SK-N-SH (cell line): Measurements from ENCODE around the gene NUP42. TPM values are rescaled to one million over a fixed set of nuclear protein-coding genes. Genes with fewer than 3 reads are reported as not detected.

Experiments used
- CTCF ChIA-PET: fragments of 300-600, 350-600 bp; formaldehyde crosslinking; extraction: SDS; loops from one replicate; lab custom pipeline; 2021; lab: Yijun Ruan, JAX
- POLR2A ChIA-PET: fragments of 350-600 bp; sonication (Branson Sonifier 250); formaldehyde crosslinking; extraction: SDS; loops from one replicate; lab custom pipeline; 2020; ENCODE audit warnings: antibody characterized with exemption, inconsistent platforms; lab: Yijun Ruan, JAX
- DNase-seq: peaks from one replicate; pipeline ENCODE4 v3.0.0; 2012
- H2AFZ ChIP-seq: fragments of 200-600 bp; sonication (generic); 2 replicates; pipeline ENCODE4 v1.8.1; 2016; ENCODE audit warnings: antibody characterized with exemption, mild to moderate bottlenecking, low read depth
- H3F3A ChIP-seq: fragments of 200-600 bp; sonication (generic); replicated peaks from 2 replicates; pipeline ENCODE3; 2016; ENCODE audit warnings: antibody characterized with exemption, mild to moderate bottlenecking; ENCODE audit not compliant: insufficient read depth
- H3K27ac ChIP-seq, 2 experiments: fragments of 200-500 bp in 1 of 2; fragments of 200-600 bp in 1 of 2; sonication (Bioruptor generic) in 1 of 2; sonication (generic), shearing (Covaris generic) in 1 of 2; 2 replicates each; pipeline versions ENCODE4 v1.5.1 to v1.6.1; 2014 to 2016; ENCODE audit warnings: low read depth in 2 of 2, inconsistent platforms in 1 of 2, low read length in 1 of 2, mild to moderate bottlenecking in 1 of 2, mixed read lengths in 1 of 2
- H3K27me3 ChIP-seq: fragments of 200-600 bp; sonication (generic), shearing (Covaris generic); 2 replicates; pipeline ENCODE4 v1.6.1; 2016; ENCODE audit warnings: mixed run types; ENCODE audit not compliant: insufficient read depth
- H3K36me3 ChIP-seq, 2 experiments: fragments of 200-500 bp in 1 of 2; fragments of 200-600 bp in 1 of 2; sonication (Bioruptor generic) in 1 of 2; sonication (generic) in 1 of 2; replicated peaks in 1 of 2; 2 replicates each; pipeline versions ENCODE3 to v1.5.1; 2014 to 2016; ENCODE audit warnings: low read length in 1 of 2, mild to moderate bottlenecking in 1 of 2; ENCODE audit not compliant: insufficient read depth in 2 of 2, control insufficient read depth in 1 of 2
- H3K4me1 ChIP-seq, 2 experiments: fragments of 200-500 bp in 1 of 2; fragments of 200-600 bp in 1 of 2; sonication (Bioruptor generic) in 1 of 2; sonication (generic), shearing (Covaris generic) in 1 of 2; 2 replicates each; pipeline versions ENCODE4 v1.5.1 to v1.6.1; 2014 to 2016; ENCODE audit warnings: low read depth in 1 of 2, low read length in 1 of 2, mixed run types in 1 of 2; ENCODE audit not compliant: insufficient read depth in 2 of 2, control insufficient read depth in 1 of 2
- H3K4me2 ChIP-seq: fragments of 200-600 bp; sonication (generic), shearing (Covaris generic); 2 replicates; pipeline ENCODE4 v1.6.1; 2017; ENCODE audit warnings: mixed run types
- H3K4me3 ChIP-seq, 2 experiments: fragments of 200-500 bp in 1 of 2; fragments of 200-600 bp in 1 of 2; sonication (Bioruptor generic) in 1 of 2; sonication (generic), shearing (Covaris generic) in 1 of 2; 2 replicates each; pipeline versions ENCODE4 v1.5.1 to v1.8.1; 2014 to 2016; ENCODE audit warnings: low read depth in 2 of 2, inconsistent platforms in 1 of 2, low read length in 1 of 2, mild to moderate bottlenecking in 1 of 2, mixed read lengths in 1 of 2, moderate library complexity in 1 of 2
- H3K79me2 ChIP-seq: fragments of 200-600 bp; sonication (generic); 2 replicates; pipeline ENCODE4 v1.8.1; 2017; ENCODE audit warnings: mild to moderate bottlenecking; ENCODE audit not compliant: insufficient read depth
- H3K9ac ChIP-seq: fragments of 200-600 bp; sonication (generic); 2 replicates; pipeline ENCODE4 v1.6.1; 2017; ENCODE audit warnings: mixed run types
- H3K9me2 ChIP-seq: fragments of 200-600 bp; sonication (generic); 2 replicates; pipeline ENCODE4 v1.6.1; 2017; ENCODE audit warnings: mixed run types
- H3K9me3 ChIP-seq: fragments of 200-600 bp; sonication (generic); 2 replicates; pipeline ENCODE4 v1.6.1; 2017; ENCODE audit warnings: mixed run types, mild to moderate bottlenecking, moderate library complexity
- H4K20me1 ChIP-seq: fragments of 200-600 bp; sonication (generic); 2 replicates; pipeline ENCODE4 v1.6.1; 2017; ENCODE audit warnings: mild to moderate bottlenecking, mixed run types; ENCODE audit not compliant: insufficient read depth
- FOXJ3 ChIP-seq: sonication (generic); formaldehyde crosslinking; IDR thresholded peaks from 2 replicates; pipeline ENCODE4 v1.5.1; 2020; ENCODE audit warnings: mild to moderate bottlenecking, missing genetic modification reagents
- FOXM1 ChIP-seq: IDR thresholded peaks from 2 replicates; pipeline ENCODE4 v1.4.0; 2012; ENCODE audit warnings: low read depth, mild to moderate bottlenecking
- MXI1 ChIP-seq: IDR thresholded peaks from 2 replicates; pipeline ENCODE4 v1.6.1; 2012; ENCODE audit warnings: mild to moderate bottlenecking, low read depth, low read length, improper control_type of control experiment
- POLR2AphosphoS5 ChIP-seq: IDR thresholded peaks from 2 replicates; pipeline ENCODE4 v1.6.1; 2012; ENCODE audit warnings: low read depth, low read length
- RAD21 ChIP-seq: IDR thresholded peaks from 2 replicates; pipeline ENCODE4 v1.6.1; 2012; ENCODE audit warnings: mild to moderate bottlenecking, low read length
- RFX5 ChIP-seq: IDR thresholded peaks from 2 replicates; pipeline ENCODE4 v1.6.1; 2012; ENCODE audit warnings: mild to moderate bottlenecking, improper control_type of control experiment, low read length
- SIN3A ChIP-seq: IDR thresholded peaks from 2 replicates; pipeline ENCODE4 v1.6.1; 2012; ENCODE audit warnings: low read depth, mild to moderate bottlenecking, low read length, moderate library complexity, borderline replicate concordance
- TEAD4 ChIP-seq: IDR thresholded peaks from 2 replicates; pipeline ENCODE4 v1.4.0; 2012; ENCODE audit warnings: mild to moderate bottlenecking, borderline replicate concordance; ENCODE audit not compliant: insufficient read depth
- WGBS: methylation state at CpG from one replicate; pipeline ENCODE4 v1.1.6; 2017; ENCODE audit warnings: low lambda C conversion rate; 5-methylcytosine and 5-hydroxymethylcytosine counted together
- polyA plus RNA-seq, 3 experiments: library from polyadenylated mRNA; depleted of rRNA; stranded (reverse); fragments of >200 nt; gene quantifications; 2 replicates each; pipeline ENCODE4 v1.2.3, GENCODE V29; 2012
- TF ChIP-seq, protein P1 (sequence below): fragments of 150-350 bp; IDR thresholded peaks from 2 replicates; pipeline ENCODE4 v1.6.1; 2017; ENCODE audit warnings: antibody characterized with exemption, low read length, low read depth, borderline replicate concordance
- TF ChIP-seq, protein P2 (sequence below): IDR thresholded peaks from 2 replicates; pipeline ENCODE4 v1.4.0; 2012; ENCODE audit warnings: low read depth, borderline replicate concordance
- TF ChIP-seq, protein P3 (sequence below): IDR thresholded peaks from 2 replicates; pipeline ENCODE4 v1.6.1; 2012; ENCODE audit warnings: mild to moderate bottlenecking, low read depth, low read length, moderate library complexity

The NUP42 gene
- polyA plus RNA-seq, 1 of the 3 experiments (the other 2 are of a cell fraction): 22.7 TPM

DNA sequence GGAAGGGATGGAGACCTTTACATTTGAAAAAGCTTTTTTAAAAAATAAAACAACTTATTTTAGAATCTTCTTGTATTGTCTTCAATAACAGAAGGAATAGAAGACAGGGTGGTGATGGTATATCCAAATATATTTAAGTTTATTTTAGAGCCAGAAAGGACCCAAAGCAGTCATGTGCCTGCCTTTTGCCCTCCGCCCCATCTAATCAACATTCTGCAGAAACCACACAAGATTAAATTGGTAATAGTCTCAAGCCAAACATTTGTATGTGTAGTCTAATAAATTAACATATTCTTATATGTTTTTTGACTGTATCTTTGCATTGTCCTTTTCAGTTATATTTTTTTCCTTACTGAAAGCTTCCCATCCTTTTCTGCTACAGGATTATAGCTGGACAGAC, 16.5 kb upstream of the NUP42 start (continued):
- TF ChIP-seq RFX5 (no peak), MXI1 (no peak), FOXM1 (no peak), SIN3A (no peak)
- TF ChIP-seq, protein P1, sequence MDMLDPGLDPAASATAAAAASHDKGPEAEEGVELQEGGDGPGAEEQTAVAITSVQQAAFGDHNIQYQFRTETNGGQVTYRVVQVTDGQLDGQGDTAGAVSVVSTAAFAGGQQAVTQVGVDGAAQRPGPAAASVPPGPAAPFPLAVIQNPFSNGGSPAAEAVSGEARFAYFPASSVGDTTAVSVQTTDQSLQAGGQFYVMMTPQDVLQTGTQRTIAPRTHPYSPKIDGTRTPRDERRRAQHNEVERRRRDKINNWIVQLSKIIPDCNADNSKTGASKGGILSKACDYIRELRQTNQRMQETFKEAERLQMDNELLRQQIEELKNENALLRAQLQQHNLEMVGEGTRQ: no peak
- TF ChIP-seq, protein P2, sequence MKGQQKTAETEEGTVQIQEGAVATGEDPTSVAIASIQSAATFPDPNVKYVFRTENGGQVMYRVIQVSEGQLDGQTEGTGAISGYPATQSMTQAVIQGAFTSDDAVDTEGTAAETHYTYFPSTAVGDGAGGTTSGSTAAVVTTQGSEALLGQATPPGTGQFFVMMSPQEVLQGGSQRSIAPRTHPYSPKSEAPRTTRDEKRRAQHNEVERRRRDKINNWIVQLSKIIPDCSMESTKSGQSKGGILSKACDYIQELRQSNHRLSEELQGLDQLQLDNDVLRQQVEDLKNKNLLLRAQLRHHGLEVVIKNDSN: no peak

DNA sequence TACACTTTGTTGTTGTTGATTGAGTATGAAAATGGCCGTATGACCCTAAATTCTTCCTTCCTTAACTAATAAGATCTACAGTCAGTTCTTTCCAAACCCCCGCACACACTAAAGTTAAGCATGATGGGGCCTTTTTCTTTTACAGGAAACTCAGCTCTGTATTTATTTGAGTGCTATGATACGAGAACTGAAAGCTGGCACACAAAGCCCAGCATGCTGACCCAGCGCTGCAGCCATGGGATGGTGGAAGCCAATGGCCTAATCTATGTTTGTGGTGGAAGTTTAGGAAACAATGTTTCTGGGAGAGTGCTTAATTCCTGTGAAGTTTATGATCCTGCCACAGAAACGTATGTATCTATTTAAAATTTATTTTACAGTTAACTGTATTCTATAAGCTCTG, 14.2 kb upstream of the NUP42 start:
- TF ChIP-seq FOXJ3 (CRISPR knock-in tag): no peak
- TF ChIP-seq RAD21: no peak
- TF ChIP-seq, protein P3, sequence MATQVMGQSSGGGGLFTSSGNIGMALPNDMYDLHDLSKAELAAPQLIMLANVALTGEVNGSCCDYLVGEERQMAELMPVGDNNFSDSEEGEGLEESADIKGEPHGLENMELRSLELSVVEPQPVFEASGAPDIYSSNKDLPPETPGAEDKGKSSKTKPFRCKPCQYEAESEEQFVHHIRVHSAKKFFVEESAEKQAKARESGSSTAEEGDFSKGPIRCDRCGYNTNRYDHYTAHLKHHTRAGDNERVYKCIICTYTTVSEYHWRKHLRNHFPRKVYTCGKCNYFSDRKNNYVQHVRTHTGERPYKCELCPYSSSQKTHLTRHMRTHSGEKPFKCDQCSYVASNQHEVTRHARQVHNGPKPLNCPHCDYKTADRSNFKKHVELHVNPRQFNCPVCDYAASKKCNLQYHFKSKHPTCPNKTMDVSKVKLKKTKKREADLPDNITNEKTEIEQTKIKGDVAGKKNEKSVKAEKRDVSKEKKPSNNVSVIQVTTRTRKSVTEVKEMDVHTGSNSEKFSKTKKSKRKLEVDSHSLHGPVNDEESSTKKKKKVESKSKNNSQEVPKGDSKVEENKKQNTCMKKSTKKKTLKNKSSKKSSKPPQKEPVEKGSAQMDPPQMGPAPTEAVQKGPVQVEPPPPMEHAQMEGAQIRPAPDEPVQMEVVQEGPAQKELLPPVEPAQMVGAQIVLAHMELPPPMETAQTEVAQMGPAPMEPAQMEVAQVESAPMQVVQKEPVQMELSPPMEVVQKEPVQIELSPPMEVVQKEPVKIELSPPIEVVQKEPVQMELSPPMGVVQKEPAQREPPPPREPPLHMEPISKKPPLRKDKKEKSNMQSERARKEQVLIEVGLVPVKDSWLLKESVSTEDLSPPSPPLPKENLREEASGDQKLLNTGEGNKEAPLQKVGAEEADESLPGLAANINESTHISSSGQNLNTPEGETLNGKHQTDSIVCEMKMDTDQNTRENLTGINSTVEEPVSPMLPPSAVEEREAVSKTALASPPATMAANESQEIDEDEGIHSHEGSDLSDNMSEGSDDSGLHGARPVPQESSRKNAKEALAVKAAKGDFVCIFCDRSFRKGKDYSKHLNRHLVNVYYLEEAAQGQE: no peak
- TF ChIP-seq TEAD4: no peak
- TF ChIP-seq, protein P2: no peak
- no peak for TF ChIP-seq POLR2AphosphoS5
- no peak overlapping the region for H3K9ac ChIP-seq
- no peaks in the 10 kb centered on the region for H4K20me1 ChIP-seq
- H2AFZ ChIP-seq: no peak overlapping the region
- H3K36me3 ChIP-seq: peaks cover 14 to 27% of the 10 kb centered on the region in 2 experiments
- H3K9me3 ChIP-seq: no peaks in the 10 kb centered on the region
- POLR2A ChIA-PET: no interaction called here
- H3K79me2 ChIP-seq: no peaks in the 10 kb centered on the region
- H3K4me2 ChIP-seq: no peak overlapping the region
- H3F3A ChIP-seq: no peaks in the 10 kb centered on the region
- no peak for DNase-seq
- no peaks in the 10 kb centered on the region for H3K27me3 ChIP-seq
- no peak overlapping the region for H3K27ac ChIP-seq
- no peak overlapping the region for H3K4me3 ChIP-seq
- H3K4me1 ChIP-seq: no peaks in the 10 kb centered on the region
- CTCF ChIA-PET: interaction anchor here (1.4 kb wide), 1 partner anchor 106 kb away, joined by 5 read pairs; no protein-coding TSS in a partner anchor
- no peaks in the 10 kb centered on the region for H3K9me2 ChIP-seq
- 90% methylated on average over 5 of the region's 5 CpGs for whole genome bisulfite sequencing
